DMS53 (cell line): ENCODE data around the gene SURF4.
A peak's percentile ranks its signal among the peaks of the same experiment; 100 is the strongest.

ENCODE experiments used
- DNase-seq: peaks from one replicate; lab custom pipeline; 2025; lab: John Stamatoyannopoulos, UW

The SURF4 gene

GRCh38 chr9:133375724-133376654, at the start of gene SURF4, which contains the start of gene STKLD1:
Gene SURF4, minus strand, starts transcription at chr9:133376060. Its CDS starts 91 bp downstream, at chr9:133375969.
Gene STKLD1, plus strand, starts transcription at chr9:133376366. Its CDS starts 108 bp downstream, at chr9:133376474.
- DNase-seq: peak; percentile 98

GRCh38 chr9:133425049-133425632, 49.3 kb upstream of the SURF4 start:
- no peak for DNase-seq

- DNase-seq: no peak
Observed at GRCh38 chr9:133424187-133424586, 48.3 kb upstream of the SURF4 start.

DNA sequence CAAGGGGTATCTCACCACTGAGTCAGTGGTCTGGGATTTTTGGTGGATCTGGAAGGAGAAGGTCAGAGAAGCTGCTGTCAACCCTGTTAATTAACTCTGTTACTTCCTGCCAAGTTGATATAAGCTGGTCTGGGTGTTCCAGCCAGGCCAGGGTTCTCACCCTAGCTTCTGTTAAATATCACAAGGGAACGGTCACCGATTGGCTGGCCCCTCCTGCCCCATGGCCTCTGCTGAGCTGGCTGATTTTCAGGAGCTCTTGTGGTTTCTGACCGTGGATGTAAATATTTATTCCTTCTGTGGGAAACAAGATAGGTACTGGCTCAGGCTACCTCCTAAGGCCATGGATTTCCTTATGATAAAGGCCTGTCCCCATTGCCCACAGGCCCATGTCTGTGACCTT, 47.4 kb upstream of the SURF4 start:
- DNase-seq: no peak

DNA sequence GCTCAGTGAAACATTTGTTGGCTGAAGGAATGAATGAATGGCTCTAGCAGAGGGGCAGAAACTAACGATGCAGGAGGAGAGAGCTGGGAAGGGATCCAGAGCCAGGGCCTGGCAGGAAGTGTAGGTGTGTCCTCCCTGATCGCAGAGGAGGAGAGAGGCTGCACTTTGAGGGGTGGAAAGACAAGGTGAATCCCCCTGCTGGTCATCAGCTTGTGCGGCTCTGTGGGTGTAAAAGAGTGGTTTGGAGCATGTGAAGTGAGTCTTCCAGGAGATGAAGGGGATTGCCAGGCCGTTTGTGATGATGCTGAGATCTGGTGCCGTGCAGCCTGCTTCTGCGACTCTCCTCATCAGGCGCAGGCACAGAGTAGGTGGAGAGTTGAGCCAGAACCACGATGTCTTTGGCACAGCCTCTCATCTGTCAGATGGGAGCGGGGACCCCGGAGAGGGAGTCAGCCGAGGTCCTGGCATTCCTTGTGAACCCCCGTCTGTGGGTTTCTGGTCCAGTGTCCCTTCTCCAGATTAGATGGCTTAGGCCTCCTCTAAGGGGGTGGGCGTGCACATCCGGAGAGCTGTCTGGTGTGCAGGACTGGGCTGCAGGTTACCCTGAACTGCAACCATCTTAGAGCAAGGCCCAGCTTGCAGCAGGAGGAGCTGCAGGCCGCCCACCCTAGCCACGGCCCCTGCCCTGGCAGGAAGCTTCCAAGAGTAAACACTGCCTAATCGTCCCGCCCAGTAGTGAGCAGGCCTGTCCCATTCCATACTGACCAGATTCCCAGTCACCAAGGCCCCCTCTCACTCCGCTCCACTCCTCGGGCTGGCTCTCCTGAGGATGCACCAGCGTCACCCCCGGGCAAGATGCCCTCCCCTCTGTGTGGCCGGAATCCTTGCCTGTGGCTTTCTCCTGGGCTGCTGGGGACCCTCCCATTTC, 46.0 kb upstream of the SURF4 start, which contains the start of gene ADAMTS13:
TSS of gene ADAMTS13 (plus strand) at position 753 of the 928 bp plus-strand sequence. CDS start at position 830, 77 bp downstream.
- DNase-seq: peak; percentile 32

DNA sequence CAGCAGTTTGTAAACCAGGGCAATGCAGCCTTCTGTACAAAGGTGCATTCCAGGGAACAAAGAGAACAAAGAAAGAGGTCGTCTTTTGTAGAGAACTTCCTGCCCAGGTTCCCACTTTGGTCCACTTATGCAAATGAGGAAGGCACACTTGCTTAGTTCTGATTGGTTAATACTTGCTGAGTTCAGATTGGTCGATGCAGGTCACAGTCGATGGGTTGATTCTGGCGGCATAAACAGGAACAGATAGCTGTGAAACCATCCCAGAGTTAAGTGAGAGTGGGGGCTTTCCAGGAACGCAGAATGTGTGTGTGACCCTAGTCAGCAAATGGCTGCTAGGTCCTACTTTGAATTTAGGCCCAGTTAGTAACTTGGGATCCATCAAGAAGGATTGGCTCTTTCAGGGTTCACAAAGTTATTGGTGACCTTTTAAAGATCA, 44.5 kb upstream of the SURF4 start:
- peak; percentile 34 for DNase-seq

- no peak for DNase-seq
Observed at GRCh38 chr9:133419005-133419404, 43.1 kb upstream of the SURF4 start.

- peak; percentile 93 for DNase-seq
Observed at GRCh38 chr9:133417541-133418461, 41.9 kb upstream of the SURF4 start, which contains the start of gene REXO4. Gene REXO4, minus strand, starts transcription at chr9:133418010. Its CDS starts 166 bp downstream, at chr9:133417844.

DNA sequence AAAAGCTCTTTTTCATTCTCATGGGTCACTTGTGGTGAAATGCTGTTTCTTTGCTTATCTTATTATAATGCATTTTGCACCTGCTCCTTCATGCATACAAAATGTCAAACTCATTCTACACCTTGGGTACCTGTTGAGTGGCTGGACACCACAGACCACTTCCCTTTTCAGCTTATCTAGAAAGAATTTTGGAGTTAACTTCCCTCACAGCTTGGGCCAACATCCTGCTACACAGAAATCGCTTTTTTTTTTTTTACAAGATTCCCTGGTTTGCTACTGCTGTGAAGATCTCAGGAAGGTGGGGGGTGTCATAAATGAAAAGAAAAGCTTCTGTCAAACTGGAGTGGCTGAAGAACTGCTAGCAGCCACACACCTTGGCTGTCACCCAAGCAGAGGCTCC, 39.3 kb upstream of the SURF4 start:
- no peak for DNase-seq

DNA sequence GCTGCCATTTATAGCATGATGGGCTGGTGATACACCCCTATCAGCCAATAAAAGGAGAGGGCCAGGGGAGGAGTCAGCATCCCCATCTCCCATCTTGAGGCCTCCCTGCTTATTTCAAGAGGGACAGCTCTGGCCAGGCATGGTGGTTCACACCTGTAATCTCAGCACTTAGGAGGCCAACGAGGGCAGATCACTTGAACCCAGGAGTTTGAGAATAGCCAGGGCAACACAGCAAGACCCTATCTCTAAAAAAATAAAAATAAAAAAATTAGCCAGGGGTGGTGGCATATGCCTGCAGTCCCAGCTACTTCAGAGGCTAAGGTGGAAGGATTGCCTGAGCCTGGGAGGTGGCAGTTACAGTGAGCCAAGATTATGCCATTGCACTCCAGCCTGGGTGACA, 32.2 kb upstream of the SURF4 start:
- DNase-seq: no peak

DNA sequence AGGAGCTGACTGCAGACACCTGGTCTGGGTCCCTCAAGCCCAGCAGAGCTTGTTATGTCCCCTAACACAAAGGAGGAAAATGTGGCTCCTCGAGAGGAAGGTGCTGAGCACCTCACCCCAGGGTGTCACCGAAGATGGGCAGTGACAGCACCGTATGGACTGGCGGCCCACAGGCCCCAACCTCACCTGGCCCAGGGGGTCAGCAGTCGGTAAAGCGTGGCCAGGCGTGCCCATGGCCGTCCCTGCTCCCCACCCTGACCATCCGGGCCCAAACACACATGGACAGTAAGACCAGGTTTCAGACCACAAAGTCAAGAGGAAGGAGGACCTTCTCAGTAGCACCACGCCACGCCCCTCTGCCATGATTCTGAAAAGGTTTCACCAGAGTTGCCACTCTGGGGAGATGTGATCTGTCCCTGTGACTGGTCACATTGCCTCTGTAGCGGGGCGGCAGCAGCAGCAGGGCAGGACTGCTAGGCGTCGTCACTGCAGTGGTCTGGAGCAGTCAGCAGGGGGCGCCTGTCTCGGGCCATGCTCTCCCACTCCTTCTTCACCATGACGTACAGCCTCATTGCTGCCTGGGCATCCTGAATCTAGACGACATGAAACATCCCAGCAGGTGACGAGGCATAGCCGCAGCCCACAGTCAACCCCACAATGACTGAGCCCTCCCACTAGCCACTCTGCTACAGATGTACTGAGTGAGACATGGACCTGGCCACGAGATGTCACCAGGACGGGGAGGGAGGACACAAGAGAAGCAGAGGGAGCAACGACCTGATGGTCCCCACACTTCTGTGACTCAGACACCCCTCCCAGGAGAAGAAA, 30.8 kb upstream of the SURF4 start:
- DNase-seq: peak; percentile 90

GRCh38 chr9:133405508-133406438, 29.9 kb upstream of the SURF4 start:
- no peak for DNase-seq

GRCh38 chr9:133404454-133405002, 28.7 kb upstream of the SURF4 start:
- DNase-seq: no peak

DNA sequence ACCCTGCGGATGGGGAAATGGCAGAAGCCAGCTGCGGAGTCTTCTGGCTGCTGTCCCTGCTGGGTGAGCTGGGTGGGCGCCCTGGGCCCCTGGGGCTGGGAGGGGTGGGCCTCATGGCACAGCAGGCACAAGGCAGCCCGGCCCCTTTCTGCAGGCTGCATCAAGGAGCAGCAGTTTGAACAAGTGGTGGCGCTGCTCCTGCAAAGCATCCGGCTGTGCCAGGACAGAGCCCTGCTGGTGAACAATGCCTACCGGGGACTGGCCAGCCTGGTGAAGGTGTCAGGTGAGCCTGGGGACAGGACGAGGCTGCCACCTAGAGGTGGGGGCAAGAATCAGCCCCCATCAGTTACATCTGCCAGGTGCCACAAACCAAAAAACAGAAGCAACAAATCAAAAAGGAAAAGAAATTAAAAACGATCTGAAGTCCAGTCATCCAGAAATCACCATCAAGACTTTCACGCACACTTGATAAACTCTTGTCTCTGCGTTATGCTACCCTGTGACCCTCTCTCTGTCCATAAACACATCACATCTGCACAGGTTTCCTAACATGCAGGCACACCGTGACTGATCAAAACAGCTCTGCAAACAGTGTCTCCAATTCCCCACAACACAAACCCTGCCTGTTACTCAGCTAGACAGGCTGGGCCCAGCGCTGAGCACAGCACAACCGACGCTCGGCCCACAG, 28.1 kb upstream of the SURF4 start:
- DNase-seq: peak; percentile 94

- no peak for DNase-seq
Observed at GRCh38 chr9:133402689-133403088, 26.8 kb upstream of the SURF4 start.

DNA sequence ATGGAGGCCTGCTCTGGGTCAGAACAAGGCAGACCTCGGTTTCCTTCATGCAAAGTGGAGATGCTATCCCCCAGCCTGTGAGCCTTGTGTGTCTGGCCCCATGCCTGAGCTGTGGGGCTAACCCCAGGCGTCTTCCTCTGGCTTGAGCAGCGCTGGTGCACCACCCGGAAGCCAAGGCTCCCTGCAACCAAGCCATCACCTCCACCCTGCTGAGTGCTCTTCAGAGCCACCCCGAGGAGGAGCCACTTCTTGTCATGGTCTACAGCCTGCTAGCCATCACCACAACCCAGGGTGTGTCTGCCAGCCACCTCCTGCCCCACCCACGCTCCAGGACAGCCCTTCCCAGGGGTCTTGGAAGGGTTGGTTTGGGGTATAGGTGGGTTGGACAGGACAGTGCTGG, 25.7 kb upstream of the SURF4 start:
- no peak for DNase-seq

GRCh38 chr9:133400292-133400691, 24.4 kb upstream of the SURF4 start:
- no peak for DNase-seq

DNA sequence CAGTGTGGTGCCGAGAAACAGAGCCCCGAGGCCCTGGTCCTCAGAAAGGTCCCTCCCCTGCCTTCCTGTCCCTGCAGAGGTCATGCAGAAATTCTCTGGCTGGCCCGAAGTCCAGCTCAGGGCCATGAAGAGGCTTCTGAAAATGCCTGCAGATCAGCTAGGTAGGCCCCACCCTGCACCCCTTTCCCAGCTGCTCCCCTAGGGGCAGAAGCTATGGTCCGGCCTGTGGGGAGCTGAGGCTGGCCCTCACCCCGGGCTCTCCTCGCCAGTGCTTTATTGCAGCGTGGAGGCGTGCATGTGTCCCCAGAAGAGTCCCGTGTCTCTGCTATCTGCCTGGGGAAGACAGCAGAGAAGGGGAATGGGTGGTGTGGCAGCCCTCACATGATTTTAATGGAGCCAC, 22.0 kb upstream of the SURF4 start:
- no peak for DNase-seq
